HG02938 (cell line): Measurements from ENCODE around the gene NAT14.

Experiments
- ATAC-seq: cut with Tn5 transposase; IDR thresholded peaks from one replicate; pipeline ENCODE4 v1.9.1; 2021; ENCODE audit warnings: mild to moderate bottlenecking, moderate library complexity; ENCODE audit not compliant: unreplicated experiment

NAT14 gene

GRCh38 chr19:55468054-55468393, 17.0 kb upstream of the NAT14 start:
- no peak for ATAC-seq

DNA sequence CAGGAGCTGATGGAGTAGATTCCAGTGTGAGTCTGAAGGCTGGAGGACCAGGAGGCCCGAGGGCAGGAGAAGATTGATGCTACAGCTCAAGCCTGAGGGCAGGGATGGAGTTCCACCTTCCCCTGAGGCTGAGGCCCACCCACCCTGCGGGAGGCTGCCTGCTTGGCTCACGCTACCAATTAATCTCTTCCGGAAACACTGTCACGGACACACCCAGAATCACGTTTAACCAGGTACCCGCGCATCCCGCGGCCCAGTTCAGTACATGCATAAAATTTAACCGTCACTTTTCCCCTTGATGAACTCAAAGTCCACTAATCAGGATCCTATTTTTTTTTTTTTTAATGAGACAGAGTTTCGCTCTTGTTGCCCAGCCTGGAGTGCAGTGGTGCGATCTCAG, 13.7 kb upstream of the NAT14 start:
- no peak for ATAC-seq

DNA sequence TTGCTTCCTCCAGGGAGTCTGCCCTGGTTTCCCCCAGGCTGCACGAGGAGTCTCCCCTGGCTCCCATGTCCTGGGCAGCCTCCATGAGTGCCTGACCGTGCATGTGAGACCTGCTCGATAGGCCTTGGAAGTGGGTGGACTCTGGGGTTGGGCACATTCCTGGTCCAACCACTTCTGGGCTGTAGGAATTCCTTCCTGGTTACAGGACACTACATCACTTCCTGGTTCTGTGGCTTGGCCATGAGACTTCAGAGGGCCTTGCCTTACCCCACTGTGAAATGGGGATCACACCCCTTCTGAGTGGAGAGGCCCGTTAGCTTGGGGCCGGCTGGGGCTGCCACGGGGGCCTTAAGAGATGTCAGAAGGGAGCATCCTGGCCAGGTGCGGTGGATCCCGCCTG, 12.5 kb upstream of the NAT14 start:
- ATAC-seq = no peak

- ATAC-seq = no peak
These were observed 11.6 kb upstream of the NAT14 start for GRCh38 chr19:55473225-55474012.

DNA sequence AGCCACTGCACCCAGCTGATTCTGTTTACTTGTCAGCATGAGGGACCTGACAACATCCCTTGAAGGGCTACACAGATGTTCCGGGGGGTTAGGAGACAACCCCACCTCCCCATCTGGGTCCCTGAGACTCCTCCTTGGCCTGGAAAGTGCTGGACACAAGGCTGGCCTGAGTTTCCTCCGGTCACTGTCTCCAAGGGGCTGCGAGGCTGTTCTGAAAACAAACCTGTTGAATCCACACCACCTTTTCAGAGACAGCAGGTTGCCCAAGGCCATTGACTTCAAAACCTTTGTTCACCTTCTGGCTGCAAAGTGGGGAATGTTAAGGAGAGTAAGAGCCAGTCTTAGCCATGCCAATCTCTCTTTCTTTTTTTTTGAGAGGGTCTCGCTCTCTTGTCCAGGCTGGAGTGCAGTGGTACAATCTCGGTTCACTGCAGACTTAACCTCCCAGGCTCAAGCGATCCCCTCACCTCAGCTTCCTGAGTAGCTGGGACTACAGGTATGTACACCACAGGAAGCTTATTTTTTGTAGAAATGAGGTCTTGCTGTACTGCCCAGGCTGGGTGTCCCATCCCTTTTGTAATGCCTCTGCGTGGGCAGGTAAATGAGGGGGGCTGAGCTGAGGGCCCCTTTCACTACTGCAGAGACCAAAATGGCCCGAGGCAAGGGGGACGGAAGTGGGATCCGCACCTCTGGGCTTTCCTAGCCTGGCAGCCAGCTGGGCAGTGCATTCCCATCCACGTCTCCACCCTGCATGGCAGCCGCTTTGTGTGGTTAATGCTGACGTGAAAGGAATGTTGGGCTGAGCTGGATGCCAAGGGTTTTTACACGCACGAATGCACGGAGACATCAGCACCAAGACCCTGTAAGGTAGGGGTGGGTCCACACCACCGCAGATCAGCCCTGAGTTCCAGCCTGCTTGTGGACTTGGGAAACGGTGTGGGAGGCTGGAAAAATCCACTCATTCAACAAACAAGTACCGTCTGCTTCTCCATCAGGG, 10.4 kb upstream of the NAT14 start:
- no peak for ATAC-seq

DNA sequence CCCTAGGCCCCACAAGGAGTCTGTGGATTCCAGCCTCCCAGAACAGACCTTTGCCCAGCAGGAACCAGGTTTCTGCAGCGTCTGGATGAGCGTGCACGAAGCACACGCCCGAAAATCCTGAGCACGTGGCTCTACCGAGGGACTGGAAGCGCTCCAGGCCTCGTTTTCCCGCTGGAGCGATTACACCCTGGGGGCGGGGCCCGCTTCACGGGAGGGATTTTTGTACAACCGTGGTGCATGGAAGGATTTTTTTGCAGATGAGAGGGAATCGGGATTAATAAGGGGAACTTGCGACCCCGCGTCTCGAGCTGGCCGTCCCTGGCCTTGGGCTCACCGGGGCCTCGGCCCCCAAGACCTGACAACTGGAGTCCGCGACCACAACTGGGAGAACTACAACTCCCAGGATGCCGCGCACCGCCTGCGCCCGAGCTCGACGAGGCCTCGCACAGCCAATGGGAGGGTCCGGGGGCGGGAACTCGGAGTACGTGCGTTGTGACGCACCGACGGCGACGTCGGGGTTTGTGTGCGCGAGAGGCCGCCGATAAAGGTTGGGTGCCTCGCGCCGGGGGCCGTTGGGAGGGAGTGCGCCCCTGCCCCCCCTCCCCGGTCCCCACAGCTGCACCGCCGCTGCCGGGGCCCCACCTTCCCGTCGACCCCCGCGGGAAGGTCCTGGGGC, 8.8 kb upstream of the NAT14 start, which contains the start of gene ZNF628:
TSS of gene ZNF628 (plus strand) at position 518 of the 676 bp plus-strand sequence. CDS start 3,294 bp downstream, outside the sequence.
- peak; percentile 83 for ATAC-seq

- ATAC-seq = no peak
These were observed 7.1 kb upstream of the NAT14 start for GRCh38 chr19:55477905-55478304.

DNA sequence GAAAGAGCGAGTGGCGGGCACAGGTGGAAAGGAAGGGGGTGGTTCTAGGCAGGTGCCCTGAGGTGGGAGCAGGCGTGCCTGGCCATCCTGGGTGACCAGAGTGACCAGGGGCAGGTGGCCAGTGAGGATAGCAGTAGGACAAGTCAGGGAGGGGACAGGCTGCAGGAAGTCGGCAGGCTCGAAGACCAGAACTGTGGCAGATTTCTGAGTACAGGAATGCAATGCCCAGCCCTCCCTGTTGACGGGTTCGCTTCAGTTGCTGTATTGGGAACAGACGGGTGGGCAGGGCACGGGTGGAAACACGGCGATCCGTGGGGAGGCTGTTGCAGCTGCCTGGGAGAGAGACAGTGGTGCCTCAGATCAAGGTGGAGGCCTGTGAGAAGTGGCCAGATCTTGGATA, 6.6 kb upstream of the NAT14 start:
- ATAC-seq = no peak

DNA sequence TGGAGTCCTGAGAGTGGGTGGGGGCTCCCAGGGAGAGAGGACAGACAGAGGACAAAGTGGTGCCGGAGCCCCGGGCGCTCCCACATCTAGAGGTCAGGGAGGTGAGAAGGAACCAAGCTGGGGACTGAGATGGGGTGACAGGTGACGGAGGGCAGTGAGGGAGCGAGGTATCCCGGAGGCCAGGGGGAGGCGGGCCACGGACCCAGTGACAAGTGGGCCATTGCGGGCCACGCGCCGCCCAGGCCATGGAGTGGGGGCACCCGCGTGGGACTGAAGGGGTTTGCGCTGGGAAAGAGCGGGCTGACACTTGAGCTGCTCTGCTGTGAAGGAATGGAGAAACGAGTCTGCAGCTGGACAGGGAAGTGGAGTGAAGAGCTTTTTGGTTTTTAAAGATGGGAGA, 5.9 kb upstream of the NAT14 start:
- ATAC-seq = no peak

DNA sequence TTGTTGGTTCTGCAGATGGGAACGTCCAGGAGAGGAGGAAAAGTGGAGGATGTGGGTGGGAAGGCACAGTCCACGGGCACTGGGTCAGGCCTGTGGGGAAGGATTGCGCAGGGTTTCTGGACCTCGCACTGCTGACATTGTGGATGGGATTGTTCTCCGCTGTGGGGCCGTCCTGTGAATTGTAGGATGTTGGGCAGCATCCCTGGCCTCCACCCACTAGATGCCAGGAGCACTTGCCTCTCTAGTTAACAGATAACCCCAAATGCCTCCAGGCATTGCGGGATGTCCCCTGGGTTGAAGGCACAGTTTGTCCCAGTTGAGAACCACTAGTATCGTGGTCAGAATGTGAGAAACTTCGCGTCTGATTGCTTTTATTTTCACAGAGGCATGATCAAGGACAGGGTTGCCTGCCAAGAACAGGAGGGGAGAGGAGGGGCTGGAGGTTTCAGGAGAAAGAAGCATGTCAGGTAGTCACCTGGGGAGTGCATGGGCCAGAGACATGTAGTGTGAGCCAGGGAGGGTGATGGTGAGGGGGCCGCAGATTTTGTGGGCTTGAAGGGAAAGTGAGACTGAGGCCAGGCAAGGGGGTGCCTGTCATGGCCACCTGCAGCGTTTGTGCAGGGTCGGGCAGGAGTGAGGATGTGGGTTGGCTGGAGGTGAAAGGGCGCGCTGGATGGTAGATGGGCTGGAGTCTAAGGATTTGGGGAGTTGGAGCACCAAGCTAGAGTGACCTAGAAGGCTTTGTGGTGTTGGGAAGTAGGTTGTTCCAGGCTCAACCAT, 5.3 kb upstream of the NAT14 start:
- ATAC-seq = no peak

DNA sequence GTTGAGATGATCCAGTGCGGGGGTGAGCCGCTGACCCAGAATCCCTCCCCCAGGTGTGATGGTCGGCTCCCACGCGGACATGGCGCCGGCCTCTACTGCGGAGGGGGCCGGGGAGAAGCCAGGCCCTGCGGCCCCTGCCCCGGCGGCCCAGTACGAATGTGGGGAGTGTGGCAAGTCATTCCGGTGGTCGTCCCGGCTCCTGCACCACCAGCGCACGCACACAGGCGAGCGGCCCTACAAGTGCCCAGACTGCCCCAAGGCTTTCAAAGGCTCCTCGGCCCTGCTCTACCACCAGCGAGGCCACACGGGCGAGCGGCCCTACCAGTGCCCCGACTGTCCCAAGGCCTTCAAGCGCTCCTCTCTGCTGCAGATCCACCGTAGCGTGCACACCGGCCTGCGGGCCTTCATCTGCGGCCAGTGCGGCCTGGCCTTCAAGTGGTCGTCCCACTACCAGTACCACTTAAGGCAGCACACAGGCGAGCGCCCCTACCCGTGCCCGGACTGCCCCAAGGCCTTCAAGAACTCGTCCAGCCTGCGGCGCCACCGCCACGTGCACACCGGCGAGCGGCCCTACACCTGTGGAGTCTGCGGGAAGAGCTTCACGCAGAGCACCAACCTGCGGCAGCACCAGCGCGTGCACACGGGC, 3.7 kb upstream of the NAT14 start:
- ATAC-seq = no peak

DNA sequence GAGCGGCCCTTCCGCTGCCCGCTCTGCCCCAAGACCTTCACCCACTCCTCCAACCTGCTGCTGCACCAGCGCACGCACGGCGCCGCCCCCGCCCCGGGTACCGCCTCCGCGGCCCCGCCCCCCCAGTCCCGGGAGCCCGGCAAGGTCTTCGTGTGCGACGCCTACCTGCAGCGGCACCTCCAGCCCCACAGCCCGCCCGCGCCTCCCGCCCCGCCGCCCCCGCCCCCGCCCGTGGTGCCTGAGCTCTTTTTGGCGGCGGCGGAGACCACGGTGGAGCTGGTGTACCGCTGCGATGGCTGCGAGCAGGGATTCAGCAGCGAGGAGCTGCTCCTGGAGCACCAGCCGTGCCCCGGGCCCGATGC, 3.2 kb upstream of the NAT14 start:
- no peak for ATAC-seq

GRCh38 chr19:55482156-55482961, 2.6 kb upstream of the NAT14 start:
- no peak for ATAC-seq

- no peak for ATAC-seq
These were observed 1.9 kb upstream of the NAT14 start for GRCh38 chr19:55482967-55483705.

DNA sequence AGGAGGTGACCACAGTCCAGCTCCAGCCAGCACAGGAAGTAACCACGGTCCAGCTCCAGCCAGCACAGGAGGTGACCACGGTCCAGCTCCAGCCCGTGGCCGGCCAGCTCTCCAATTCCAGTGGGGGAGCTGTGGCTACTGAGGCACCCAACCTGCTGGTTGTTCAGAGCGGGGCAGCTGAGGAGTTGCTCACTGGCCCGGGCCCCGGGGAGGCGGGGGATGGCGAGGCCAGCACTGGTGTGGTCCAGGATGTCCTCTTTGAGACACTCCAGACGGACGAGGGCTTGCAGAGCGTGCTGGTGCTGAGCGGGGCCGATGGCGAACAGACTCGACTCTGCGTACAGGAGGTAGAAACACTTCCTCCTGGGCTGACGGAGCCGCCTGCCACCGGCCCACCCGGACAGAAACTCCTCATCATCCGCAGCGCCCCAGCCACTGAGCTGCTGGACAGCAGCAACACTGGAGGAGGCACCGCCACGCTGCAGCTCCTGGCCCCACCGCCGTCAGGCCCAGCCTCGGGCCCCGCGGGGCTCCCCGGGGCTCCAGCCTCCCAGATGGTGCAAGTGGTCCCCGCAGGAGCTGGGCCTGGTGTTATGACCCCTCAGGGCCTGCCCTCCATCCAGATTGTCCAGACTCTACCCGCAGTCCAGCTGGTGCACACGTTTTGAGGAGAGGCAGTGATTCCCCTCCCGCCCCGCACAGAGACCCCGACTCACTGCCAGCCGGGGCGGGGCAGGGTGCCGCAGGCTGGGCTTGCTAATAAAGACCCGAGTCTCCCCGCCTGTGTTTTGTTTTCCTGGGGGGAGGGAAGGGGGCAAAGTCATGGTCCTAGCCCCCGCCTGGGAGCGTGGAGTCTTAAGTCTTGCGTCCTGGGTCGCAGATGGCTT, 1.0 kb upstream of the NAT14 start:
- no peak for ATAC-seq

- no peak for ATAC-seq
These were observed 537 bp downstream of the NAT14 start for GRCh38 chr19:55485439-55486011.
